ENCODE data around the gene ABCE1.

ABCE1 gene

GRCh38 chr4:145177906-145178538 is 79.9 kb downstream of the ABCE1 start:
- DNase-seq, result no peak

- peak; percentile 30 for DNase-seq
Observed at GRCh38 chr4:145178740-145179280, 80.7 kb downstream of the ABCE1 start.

All from CD4-positive, alpha-beta T cell treated with Interleukin-15 for 1 hour (primary cell).